ENCODE data around the gene AKAP17A. TPM values are rescaled to one million over a fixed set of nuclear protein-coding genes. Genes with fewer than 3 reads are reported as not detected.

Gene AKAP17A
- total RNA-seq, 1 donor from 2014 or later, result 52.7 TPM

DNA sequence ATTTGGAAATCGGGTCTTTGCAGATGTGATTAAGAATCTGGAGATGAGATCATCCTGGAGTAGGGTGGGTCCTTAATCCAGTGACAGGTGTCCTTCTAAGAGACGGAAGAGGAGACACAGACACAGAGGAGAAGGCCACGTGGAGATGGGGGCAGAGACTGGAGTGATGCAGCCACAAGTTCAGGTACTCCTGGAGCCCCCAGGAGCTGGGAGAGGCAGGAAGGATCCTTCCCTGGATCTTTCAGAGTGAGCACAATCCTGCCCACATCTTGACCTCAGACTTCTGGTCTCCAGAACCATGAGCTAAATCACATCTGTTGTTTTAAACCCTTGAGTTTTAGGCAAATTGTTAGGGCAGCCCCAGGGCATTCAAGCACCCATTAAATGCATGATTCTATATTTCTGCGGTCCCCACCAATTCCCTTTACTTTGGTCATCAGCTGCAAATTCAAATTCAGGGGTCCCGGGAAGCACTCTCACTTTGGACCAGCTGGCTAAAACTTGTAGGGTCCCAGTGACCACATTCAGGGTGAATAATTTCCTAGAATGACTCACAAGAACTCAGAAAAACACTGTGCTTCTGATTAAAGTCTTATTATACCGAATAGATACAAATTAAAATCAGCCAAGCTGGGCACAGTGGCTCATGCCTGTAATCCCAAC is 12.8 kb upstream of the AKAP17A start:
- Mint-ChIP-seq H3K4me1 (ENCODE audit: low read depth) (no peaks in the 10 kb centered on the region), H3K27ac (no peak overlapping the region), H3K27me3 (no peaks in the 10 kb centered on the region), H3K4me3 (ENCODE audit: low read depth) (no peak overlapping the region), H3K9me3 (ENCODE audit: low read depth) (no peaks in the 10 kb centered on the region), H3K36me3 (ENCODE audit: insufficient read depth) (no peaks in the 10 kb centered on the region)
- DNase-seq (ENCODE audit: low spot score, unreplicated experiment), result no peak
- TF ChIP-seq, protein P1, sequence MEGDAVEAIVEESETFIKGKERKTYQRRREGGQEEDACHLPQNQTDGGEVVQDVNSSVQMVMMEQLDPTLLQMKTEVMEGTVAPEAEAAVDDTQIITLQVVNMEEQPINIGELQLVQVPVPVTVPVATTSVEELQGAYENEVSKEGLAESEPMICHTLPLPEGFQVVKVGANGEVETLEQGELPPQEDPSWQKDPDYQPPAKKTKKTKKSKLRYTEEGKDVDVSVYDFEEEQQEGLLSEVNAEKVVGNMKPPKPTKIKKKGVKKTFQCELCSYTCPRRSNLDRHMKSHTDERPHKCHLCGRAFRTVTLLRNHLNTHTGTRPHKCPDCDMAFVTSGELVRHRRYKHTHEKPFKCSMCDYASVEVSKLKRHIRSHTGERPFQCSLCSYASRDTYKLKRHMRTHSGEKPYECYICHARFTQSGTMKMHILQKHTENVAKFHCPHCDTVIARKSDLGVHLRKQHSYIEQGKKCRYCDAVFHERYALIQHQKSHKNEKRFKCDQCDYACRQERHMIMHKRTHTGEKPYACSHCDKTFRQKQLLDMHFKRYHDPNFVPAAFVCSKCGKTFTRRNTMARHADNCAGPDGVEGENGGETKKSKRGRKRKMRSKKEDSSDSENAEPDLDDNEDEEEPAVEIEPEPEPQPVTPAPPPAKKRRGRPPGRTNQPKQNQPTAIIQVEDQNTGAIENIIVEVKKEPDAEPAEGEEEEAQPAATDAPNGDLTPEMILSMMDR (IDR thresholded peaks at IDR 0.05; ENCODE audit: unreplicated experiment), result no peak

DNA sequence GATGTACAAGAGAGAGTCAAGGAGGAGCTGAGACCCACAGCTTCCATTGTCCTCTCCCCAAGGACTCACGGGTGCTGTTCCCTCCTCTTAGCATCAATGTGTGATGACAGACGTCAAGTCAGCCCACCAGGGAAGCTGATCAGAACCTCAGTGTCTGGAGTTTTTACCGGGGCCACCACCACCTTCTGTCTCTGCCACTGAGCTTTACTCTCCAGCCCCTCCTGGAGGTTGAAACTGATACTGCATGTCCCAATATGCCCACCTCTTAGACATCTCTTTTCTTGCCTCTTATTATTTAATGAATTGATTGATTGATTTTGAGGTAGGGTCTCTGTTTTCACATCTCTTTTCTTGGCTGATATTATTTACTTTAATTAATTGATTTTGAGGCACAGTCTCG is 10.3 kb upstream of the AKAP17A start:
- TF ChIP-seq, protein P1 (IDR thresholded peaks at IDR 0.05; ENCODE audit: unreplicated experiment), result peak; percentile 72
- Mint-ChIP-seq H3K4me1 (ENCODE audit: low read depth) (no peaks in the 10 kb centered on the region), H3K4me3 (ENCODE audit: low read depth) (no peak overlapping the region), H3K9me3 (ENCODE audit: low read depth) (no peaks in the 10 kb centered on the region), H3K27me3 (no peaks in the 10 kb centered on the region), H3K36me3 (ENCODE audit: insufficient read depth) (no peaks in the 10 kb centered on the region), H3K27ac (no peak overlapping the region)
- no peak for DNase-seq (ENCODE audit: low spot score, unreplicated experiment)

DNA sequence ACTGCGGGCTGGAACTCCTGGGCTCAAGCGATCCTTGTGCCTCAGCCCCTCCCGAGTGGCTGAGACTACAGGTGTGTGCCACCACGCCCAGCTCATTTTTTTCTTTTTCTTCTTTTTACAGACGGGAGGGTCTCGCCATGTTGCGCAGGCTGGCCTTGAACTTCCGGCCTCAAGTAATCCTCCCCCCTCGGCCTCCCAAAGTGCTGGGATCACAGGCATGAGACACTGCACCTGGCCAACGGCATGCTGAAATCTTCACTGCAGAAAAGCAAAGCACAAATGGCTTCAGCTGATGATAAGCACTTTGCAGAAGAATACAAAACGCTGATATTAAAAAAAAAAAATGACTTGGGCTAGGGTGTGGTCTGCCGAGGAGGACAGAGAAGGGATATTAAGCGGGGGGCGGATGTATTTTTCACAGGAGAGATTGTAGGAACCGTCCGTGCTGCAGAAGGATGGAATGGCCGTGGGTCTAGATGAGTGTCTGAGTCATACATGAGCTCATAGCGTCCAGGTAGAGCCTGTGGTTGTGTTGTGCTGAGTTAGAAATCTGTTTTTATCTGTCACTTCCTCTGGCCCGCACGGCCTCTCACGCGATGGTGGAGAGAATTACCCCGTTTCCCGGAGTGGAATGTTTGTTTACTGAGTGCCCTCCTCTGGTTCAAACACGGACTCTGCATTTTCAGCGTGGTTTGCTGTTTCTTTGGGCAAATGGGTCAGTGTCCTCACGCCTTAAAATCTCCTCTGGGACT is 8.5 kb upstream of the AKAP17A start:
- TF ChIP-seq, protein P1 (IDR thresholded peaks at IDR 0.05; ENCODE audit: unreplicated experiment), result no peak
- no peak overlapping the region for H3K27ac Mint-ChIP-seq
- H3K4me3 Mint-ChIP-seq (ENCODE audit: low read depth), result no peak overlapping the region
- no peaks in the 10 kb centered on the region for H3K36me3 Mint-ChIP-seq (ENCODE audit: insufficient read depth)
- H3K4me1 Mint-ChIP-seq (ENCODE audit: low read depth), result no peaks in the 10 kb centered on the region
- no peak for DNase-seq (ENCODE audit: low spot score, unreplicated experiment)
- H3K27me3 Mint-ChIP-seq, result no peaks in the 10 kb centered on the region
- no peaks in the 10 kb centered on the region for H3K9me3 Mint-ChIP-seq (ENCODE audit: low read depth)

DNA sequence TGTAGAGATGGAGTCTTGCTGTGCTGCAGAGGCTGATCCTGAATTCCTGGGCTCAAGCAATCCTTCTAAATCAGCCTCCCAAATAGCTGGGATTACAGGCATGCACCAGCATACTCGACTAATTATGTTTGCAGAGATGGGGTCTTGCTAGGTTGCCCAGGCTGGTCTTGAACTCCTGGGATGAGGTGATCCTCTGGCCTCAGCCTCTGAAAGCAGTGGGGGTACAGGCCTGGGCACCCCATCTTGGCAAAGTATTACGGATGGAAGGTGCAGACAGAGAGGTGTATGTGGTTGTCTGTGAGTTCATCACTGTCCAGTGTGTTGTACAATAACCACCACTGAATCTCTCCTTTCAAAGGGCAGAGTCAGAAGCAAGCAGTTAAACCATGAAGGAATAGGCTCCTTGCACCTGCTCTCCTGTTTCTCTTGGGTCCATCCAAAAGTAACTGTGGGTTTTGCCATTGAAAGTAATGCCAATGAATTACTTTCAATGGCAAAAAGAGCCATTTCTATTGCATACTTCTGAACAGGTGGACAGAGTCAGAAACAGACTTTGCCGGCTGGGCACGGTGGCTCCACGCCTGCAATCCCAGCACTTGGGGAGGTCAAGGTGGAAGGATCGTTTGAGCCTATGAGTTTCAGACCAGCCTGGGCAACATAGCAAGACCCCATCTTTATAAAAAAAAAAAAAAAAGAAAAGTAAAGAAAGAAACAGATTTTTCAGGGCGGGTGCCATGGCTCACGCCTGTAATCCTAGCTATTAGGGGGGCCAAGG is 7.0 kb upstream of the AKAP17A start:
- no peak for DNase-seq (ENCODE audit: low spot score, unreplicated experiment)
- H3K27ac Mint-ChIP-seq, result no peak overlapping the region
- H3K4me1 Mint-ChIP-seq (ENCODE audit: low read depth), result no peaks in the 10 kb centered on the region
- no peaks in the 10 kb centered on the region for H3K36me3 Mint-ChIP-seq (ENCODE audit: insufficient read depth)
- no peaks in the 10 kb centered on the region for H3K27me3 Mint-ChIP-seq
- TF ChIP-seq, protein P1 (IDR thresholded peaks at IDR 0.05; ENCODE audit: unreplicated experiment), result no peak
- no peaks in the 10 kb centered on the region for H3K9me3 Mint-ChIP-seq (ENCODE audit: low read depth)
- H3K4me3 Mint-ChIP-seq (ENCODE audit: low read depth), result no peak overlapping the region

DNA sequence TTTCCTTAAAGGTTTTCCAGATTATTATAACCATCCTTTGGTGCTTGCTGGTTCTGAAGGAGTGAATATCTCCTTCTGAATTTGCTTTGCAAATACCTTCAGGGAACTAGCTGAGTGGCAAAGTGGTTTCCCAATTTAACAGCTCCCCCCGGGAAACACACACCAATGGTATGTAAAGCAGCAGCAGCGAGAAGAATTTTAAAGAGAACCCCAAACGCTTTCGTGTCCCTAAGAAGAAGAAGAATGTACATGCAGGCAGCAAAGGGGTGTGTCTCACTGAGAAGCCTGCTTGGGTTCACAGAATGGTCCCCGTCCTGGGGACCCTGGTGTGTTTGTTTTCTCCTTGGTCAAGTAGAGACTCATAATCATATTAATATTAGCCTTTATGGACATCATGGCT is 4.2 kb upstream of the AKAP17A start:
- H3K27ac Mint-ChIP-seq, result peak overlapping the region; percentile 6
- H3K27me3 Mint-ChIP-seq, result no peaks in the 10 kb centered on the region
- no peaks in the 10 kb centered on the region for H3K4me1 Mint-ChIP-seq (ENCODE audit: low read depth)
- no peaks in the 10 kb centered on the region for H3K9me3 Mint-ChIP-seq (ENCODE audit: low read depth)
- H3K36me3 Mint-ChIP-seq (ENCODE audit: insufficient read depth), result no peaks in the 10 kb centered on the region
- TF ChIP-seq, protein P1 (IDR thresholded peaks at IDR 0.05; ENCODE audit: unreplicated experiment), result no peak
- no peak overlapping the region for H3K4me3 Mint-ChIP-seq (ENCODE audit: low read depth)
- DNase-seq (ENCODE audit: low spot score, unreplicated experiment), result no peak

Measured in progenitor cell of endocrine pancreas (in vitro differentiated cells).